Measurements from ENCODE around the gene MT1H. TPM values are rescaled to one million over a fixed set of nuclear protein-coding genes. Genes with fewer than 3 reads are reported as not detected.

Gene MT1H
- total and polyA plus RNA-seq, 2 of the 13 experiments (the other 11 are each of a cell fraction or from before 2014, with no cell fraction given) = 0.60 TPM; not detected in 1

DNA sequence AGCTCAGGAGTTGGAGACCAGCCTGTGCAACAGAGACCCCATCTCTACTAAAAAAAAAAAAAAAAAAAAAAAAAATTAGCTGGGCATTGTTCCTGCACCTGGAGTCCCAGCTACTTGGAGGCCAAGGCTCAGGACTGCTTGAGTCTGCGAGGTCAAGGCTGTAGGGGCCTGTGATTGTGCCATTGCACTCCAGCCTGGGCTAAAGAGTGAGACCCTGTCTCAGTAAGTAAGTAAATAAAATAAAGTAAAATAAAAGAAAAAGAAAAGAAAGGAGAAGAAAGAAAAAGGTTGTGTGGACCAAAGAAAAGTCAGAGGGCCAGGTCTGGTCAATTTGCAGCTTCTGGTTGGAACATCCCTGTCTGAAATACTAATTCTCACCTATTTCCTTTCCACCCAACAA lies 31.0 kb downstream of the MT1H start:
- Histone ChIP-seq H4K20me1 (ENCODE audit: insufficient read depth, low read length) (no peaks in the 10 kb centered on the region), H3K9me3 (ENCODE audit: low read length) (no peaks in the 10 kb centered on the region), H3K4me2 (ENCODE audit: low read depth, low read length) (no peak overlapping the region), H3K27me3 (ENCODE audit: control insufficient read depth in 1 of 2, insufficient read depth in 2 of 2, low read length in 2 of 2) (peaks cover 2 to 16% of the 10 kb centered on the region in 2 experiments; a peak in 2 of 5 replicates), H3K9ac (ENCODE audit: insufficient read depth, low read depth, low read length) (no peak overlapping the region), H2AFZ (ENCODE audit: low read length) (no peak overlapping the region), H3K4me3 (replicated peaks in 1 of 3; ENCODE audit: insufficient read depth in 1 of 3, low read depth in 2 of 3, low read length in 3 of 3) (no peak overlapping the region), H3K79me2 (ENCODE audit: insufficient read depth, low read length) (no peaks in the 10 kb centered on the region), H3K36me3 (replicated peaks in 1 of 2; ENCODE audit: control insufficient read depth in 1 of 2, insufficient read depth in 2 of 2, low read length in 2 of 2) (no peaks in the 10 kb centered on the region), H3K4me1 (ENCODE audit: insufficient read depth, low read length) (peaks cover 8% of the 10 kb centered on the region; the same call in 1 of the 2 replicates), H3K27ac (ENCODE audit: extremely low read length, insufficient read depth, low read length) (no peak overlapping the region)
- ChIA-PET POLR2A (no interaction called here), CTCF (ENCODE audit: low intra/inter-chr PET ratio, low total read pairs) (interaction anchor here (1.1 to 2.6 kb wide), 4 partner anchors 101 to 1236 kb away, joined by 3 to 15 read pairs (median 4); no protein-coding TSS in a partner anchor)
- 24% methylated on average over 1 of the region's 1 CpG for WGBS (ENCODE audit: low lambda C conversion rate)
- in situ Hi-C loops (cut with HindIII; ENCODE audit: extremely low pct_ligation_motif_present, low pct_unique_long_range_greater_than_20kb) = loop anchor here (5.0 to 10.0 kb wide), 3 partner anchors 98 to 186 kb away; no protein-coding TSS in a partner anchor
- ATAC-seq (no peak), FAIRE-seq (no peak), DNase-seq (ENCODE audit: low spot score) (no peak)
- intact Hi-C loops (cut with micrococcal nuclease; ENCODE audit: unreplicated experiment) = loop anchor here (5.0 kb wide), 1 partner anchor 43 kb away; the partner anchor contains the start of gene MT1F
- no TSS peak for BruUV-seq (replicated peaks)
- TF ChIP-seq MAZ (IDR thresholded peaks at IDR 0.05; ENCODE audit: borderline replicate concordance, low read depth, low read length) = no peak
- no peak for TF ChIP-seq MAZ (CRISPR knock-in tag; IDR thresholded peaks at IDR 0.05; ENCODE audit: low read depth)
- TF ChIP-seq ZNF703 (CRISPR knock-in tag; IDR thresholded peaks at IDR 0.05; ENCODE audit: borderline replicate concordance) = no peak
- TF ChIP-seq, protein P1, sequence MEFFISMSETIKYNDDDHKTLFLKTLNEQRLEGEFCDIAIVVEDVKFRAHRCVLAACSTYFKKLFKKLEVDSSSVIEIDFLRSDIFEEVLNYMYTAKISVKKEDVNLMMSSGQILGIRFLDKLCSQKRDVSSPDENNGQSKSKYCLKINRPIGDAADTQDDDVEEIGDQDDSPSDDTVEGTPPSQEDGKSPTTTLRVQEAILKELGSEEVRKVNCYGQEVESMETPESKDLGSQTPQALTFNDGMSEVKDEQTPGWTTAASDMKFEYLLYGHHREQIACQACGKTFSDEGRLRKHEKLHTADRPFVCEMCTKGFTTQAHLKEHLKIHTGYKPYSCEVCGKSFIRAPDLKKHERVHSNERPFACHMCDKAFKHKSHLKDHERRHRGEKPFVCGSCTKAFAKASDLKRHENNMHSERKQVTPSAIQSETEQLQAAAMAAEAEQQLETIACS (CRISPR knock-in tag; IDR thresholded peaks at IDR 0.05) = no peak
- TF ChIP-seq FOXK1 (CRISPR knock-in tag; IDR thresholded peaks at IDR 0.05; ENCODE audit: borderline replicate concordance, low read depth) = no peak
- no peak for TF ChIP-seq ZNF709 (CRISPR knock-in tag; IDR thresholded peaks at IDR 0.05)
- no peak for TF ChIP-seq ZNF24 (IDR thresholded peaks at IDR 0.05)
- TF ChIP-seq ZNF556 (CRISPR knock-in tag; IDR thresholded peaks at IDR 0.05; ENCODE audit: borderline replicate concordance) = no peak
- TF ChIP-seq DPF2 (CRISPR knock-in tag; IDR thresholded peaks at IDR 0.05; ENCODE audit: borderline replicate concordance, low read depth) = no peak
- TF ChIP-seq, protein P2, sequence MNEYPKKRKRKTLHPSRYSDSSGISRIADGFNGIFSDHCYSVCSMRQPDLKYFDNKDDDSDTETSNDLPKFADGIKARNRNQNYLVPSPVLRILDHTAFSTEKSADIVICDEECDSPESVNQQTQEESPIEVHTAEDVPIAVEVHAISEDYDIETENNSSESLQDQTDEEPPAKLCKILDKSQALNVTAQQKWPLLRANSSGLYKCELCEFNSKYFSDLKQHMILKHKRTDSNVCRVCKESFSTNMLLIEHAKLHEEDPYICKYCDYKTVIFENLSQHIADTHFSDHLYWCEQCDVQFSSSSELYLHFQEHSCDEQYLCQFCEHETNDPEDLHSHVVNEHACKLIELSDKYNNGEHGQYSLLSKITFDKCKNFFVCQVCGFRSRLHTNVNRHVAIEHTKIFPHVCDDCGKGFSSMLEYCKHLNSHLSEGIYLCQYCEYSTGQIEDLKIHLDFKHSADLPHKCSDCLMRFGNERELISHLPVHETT (CRISPR knock-in tag; conservative IDR thresholded peaks at IDR 0.05) = no peak
- TF ChIP-seq RBM22 (optimal IDR thresholded peaks at IDR 0.05; ENCODE audit: low read length) = no peak
- no peak for TF ChIP-seq GABPB1 (CRISPR knock-in tag; IDR thresholded peaks at IDR 0.05)
- no peak for TF ChIP-seq SNAI1 (CRISPR knock-in tag; IDR thresholded peaks at IDR 0.05; ENCODE audit: borderline replicate concordance)
- no peak for TF ChIP-seq SP140L (CRISPR knock-in tag; IDR thresholded peaks at IDR 0.05; ENCODE audit: borderline replicate concordance)
- no peak for TF ChIP-seq HIVEP1 (CRISPR knock-in tag; IDR thresholded peaks at IDR 0.05)

Data from HepG2 (cell line).